ENCODE measurements around the gene TBC1D14.

- no peak for TF ChIP-seq CTCF (IDR thresholded peaks at IDR 0.05; ENCODE audit: poor library complexity)
- TF ChIP-seq EZH2phosphoT487 (IDR thresholded peaks at IDR 0.05; ENCODE audit: low read depth, severe bottlenecking, unreplicated experiment), result no peak
- TF ChIP-seq EZH2 (IDR thresholded peaks at IDR 0.05; ENCODE audit: borderline replicate concordance), result no peak
These were observed 141.0 kb downstream of the TBC1D14 start for GRCh38 chr4:7050481-7051143.
